CD4-positive, alpha-beta T cell treated with Interferon alpha-2 for 1 hour (primary cell): ENCODE data around the gene SH2B3.
"Not testable (repeated sequence)": the region's sequence is repeated elsewhere in the genome, so short reads cannot be mapped to it uniquely, and the experiment has no call there.

Source experiments
- DNase-seq, 2 donors: peaks; one replicate each; pipeline ENCODE4 v3.0.0-alpha.2; 2020 to 2022

Gene SH2B3

DNA sequence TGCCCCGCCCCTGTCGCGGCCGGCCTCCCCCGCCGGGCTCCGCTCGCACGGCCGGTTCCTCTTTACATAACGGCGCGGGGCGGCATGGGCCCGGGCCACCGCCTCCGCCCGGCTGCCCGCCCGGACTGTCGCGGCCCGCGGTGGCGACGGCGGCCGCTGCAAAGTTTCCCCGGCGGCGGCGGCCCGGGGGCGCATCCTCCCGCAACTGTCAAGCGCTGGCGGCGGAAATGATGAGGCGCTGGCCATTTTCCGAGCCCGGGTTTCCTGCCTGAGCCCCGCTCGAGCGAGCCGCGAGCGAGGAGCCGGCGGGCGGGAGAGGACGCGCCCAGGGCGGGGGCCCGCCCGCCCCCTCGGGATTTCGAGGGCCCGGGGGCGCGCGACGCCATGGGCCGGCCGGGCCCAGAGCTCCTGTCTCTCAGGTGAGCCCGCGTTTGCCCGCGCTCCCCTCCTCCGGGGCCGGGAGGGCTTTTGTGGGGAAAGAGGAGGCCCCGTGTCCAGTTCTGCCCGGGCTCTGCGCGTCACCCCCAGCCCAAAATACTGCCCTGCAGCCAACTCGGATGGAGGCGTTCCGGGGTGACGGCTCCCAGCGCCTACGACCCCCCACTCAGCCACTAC lies at the start of gene SH2B3:
Gene SH2B3 (plus strand): TSS at position 65 of the 615 bp plus-strand sequence. CDS start 12,223 bp downstream, outside the sequence.
- DNase-seq, result no peak

DNA sequence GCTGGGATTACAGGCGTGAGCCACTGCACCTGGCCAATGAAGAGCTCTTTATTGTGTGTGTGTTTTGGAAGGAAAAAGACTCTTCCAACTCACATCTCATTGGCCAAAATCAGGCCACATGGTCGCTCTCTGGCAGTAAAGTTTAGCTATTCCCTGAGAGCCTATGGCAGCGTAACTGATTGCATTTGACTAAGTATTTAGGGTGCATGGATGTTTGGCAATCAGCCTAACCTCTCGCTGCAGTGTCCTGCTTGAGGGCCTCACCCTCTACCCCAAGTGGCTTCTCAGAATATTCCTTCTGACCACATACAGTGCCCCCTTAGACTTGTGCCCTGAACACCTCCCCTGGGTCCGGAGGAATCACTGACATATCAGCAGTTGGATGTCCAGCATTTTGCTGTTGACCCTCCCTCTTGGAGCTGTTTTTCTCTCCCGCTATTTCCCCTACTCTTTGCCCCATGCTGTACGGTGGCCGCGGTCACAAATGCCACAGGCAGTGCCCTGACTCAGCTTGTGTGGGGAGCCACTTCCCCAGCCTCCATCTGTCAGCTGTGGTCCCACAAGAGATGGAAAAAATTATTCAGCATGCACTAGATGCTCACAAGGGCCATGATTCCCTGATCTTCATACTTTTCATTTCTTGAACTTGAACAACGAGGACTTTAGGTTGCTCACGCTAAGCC lies 46.4 kb upstream of the SH2B3 start:
- DNase-seq, result no peak

GRCh38 chr12:111359914-111360276 lies 45.8 kb upstream of the SH2B3 start:
- no peak for DNase-seq

DNA sequence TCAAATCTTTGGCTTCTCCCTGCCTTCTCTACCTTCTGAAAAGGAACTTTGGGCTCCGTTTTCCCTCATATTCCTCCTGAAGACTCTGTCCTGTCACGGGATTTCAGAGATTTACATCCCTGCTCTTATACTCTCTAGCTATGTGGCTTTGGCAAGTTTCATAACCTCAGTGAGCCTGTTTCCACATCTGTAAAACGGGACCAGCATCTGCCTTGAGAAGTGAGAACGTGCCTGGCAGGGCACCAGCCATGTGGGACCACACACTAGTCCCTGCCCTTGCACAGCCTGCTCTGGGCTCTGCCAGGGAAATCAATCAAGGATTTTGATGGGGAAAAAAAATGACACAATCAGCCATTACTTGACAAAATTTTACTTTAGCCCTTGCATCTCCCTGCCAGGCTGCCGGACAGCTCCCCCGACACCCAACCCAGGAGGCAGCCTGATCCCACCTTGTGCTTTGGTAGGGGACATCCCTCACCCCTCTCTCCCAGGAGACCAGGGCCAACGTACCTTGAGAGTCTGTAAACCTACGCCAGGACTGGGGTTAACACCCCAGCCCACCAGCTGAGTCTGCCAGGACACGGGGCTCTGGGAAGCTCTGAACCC lies 45.3 kb upstream of the SH2B3 start:
- DNase-seq, result no peak

GRCh38 chr12:111361073-111361716 lies 44.5 kb upstream of the SH2B3 start:
- no peak for DNase-seq

- no peak for DNase-seq
These were observed 43.8 kb upstream of the SH2B3 start for GRCh38 chr12:111361717-111362576.

DNA sequence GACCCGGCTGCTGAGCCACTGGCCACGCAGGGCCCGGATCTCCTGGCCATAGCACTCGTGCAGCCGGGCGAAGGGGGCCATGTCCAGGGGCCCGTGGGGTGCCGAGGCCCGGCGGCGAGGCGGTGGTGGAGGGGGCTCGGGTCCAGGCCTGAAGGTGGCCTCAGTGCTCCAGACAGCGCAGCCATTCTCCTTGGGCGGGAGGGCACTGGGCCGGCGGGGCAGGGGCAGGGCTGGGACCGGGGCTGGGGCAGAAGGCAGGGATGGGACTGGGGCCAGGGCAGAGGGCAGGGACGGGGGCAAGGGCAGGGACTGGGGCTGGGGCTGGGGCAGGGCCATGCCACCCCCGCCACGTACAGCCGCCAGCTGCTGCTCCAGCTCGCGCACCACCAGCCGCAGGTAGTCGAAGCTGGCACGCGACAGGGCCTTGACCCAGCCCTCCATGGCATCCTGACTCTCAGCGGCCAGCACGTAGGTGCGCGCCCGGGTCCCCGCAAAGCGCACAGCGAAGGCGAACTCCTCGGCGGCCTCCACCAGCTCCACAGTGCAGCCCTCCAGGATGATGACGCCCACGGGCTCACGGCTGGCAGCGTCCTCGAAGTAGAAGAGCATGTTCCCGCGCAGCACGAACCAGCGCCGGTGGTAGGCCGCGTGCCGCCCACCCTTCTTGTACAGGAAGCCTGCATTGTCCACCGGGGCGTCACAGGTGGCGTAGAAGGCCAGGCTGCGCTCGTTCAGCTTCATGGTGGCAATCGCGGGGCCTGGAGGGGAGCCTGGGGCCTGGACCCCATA lies 42.8 kb upstream of the SH2B3 start:
- no peak for DNase-seq

GRCh38 chr12:111363578-111363977 lies 42.1 kb upstream of the SH2B3 start:
- no peak for DNase-seq

DNA sequence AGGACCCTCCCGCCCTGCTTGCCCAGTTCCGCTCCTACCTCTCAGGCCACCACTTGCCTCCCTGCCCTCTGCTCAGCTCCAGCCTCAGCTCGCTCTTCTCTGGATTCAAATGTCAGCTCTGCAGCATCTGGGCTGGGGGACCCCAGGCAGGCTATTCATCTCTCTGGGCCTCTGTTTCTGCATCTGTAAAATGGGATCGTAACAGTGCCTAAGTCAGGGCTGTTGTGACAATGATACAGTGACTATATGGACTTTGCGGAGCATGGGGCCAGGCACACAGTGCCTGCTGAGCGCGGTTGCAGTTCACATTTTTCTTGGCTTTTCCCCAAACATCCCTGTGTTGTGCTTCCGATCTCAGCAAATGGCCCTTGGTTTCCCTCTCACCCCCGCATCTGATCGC lies 39.6 kb upstream of the SH2B3 start:
- no peak for DNase-seq

DNA sequence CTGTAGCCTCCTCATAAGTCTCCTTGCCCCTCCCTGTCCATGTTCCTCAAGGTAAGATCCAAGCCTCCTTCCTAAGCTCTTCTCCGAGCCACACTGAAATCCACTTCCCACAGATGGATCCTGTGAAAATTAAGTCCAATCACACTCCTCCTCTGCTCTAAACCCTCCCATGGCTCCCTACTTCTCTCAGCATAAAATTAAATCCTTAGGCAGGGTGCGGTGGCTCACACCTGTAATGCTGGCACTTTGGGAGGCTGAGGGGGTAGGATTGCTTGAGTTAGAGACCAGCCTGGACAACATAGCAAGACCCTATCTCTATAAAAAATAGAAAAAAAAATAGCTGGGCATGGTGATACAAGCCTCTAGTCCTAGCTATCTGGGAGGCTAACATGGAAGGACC lies 39.1 kb upstream of the SH2B3 start:
- no peak for DNase-seq

DNA sequence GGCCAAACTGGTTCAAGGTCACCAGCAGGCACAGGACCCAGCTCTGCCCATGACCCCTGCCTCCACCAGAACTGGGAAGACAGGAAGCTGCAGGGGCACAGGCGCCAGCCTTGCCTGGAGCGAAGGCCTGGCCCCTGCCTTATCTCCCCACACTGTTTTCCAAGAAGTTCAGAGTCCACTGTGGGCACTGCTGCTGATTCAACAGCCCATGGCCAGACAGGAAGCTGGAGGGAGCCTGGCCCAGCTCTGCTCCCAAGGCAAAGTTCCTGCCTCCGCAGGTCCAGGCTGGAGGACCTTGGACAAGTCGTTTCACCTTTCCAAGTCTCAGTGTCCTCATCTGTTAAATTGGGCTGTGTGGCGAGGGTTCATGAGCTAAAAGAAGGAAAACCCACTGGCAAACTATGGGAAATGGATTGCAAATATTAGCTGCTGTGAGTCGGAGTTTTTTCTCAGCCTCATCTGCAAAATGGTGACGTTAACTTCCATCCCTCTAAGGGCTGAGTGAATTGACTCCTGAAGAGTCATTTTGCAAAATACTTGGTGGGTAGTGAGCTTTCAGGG lies 38.0 kb upstream of the SH2B3 start:
- no peak for DNase-seq

GRCh38 chr12:111368291-111368787 lies 37.4 kb upstream of the SH2B3 start:
- DNase-seq, result peak in 1 of 2 donors; percentile 3

DNA sequence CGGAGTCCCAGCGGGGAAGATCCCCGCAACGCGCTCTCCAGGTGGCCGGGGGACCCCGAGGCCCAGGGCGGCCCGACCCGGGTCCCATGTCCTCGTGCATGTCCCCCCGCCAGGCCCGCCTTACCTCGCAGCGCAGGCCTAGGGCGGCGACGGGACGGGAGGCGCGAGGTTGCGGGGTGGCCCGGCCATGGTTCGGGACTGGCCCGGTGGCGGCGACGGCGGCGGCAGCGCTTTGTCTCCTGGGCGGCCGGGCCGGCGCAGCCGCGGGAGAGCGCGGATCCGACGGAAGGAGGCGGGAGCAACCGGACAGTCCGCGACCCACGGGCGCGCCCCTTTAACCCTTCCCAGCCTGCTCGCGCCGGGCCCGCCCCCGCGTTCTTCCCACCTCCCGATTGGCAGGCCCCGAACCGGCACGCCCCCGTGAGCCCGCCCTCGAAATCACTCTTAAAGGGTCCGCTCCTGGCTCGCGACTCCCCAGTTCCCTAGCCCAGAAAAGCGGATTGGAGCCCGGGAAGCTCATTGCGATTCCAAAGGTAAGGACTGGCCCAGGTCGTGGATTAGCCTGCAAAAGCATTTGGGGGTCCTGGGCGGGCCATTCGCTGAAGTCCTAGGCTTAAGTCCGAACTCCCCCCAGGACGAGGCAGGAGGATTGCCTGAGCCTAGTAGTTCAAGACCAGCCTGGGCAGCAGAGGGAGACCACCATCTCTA lies 36.8 kb upstream of the SH2B3 start, which contains the start of gene PHETA1:
Gene PHETA1 (minus strand): TSS at position 308 of the 708 bp plus-strand sequence. CDS start 5,668 bp downstream, outside the sequence.
- DNase-seq, result peak; percentile 73 to 80

DNA sequence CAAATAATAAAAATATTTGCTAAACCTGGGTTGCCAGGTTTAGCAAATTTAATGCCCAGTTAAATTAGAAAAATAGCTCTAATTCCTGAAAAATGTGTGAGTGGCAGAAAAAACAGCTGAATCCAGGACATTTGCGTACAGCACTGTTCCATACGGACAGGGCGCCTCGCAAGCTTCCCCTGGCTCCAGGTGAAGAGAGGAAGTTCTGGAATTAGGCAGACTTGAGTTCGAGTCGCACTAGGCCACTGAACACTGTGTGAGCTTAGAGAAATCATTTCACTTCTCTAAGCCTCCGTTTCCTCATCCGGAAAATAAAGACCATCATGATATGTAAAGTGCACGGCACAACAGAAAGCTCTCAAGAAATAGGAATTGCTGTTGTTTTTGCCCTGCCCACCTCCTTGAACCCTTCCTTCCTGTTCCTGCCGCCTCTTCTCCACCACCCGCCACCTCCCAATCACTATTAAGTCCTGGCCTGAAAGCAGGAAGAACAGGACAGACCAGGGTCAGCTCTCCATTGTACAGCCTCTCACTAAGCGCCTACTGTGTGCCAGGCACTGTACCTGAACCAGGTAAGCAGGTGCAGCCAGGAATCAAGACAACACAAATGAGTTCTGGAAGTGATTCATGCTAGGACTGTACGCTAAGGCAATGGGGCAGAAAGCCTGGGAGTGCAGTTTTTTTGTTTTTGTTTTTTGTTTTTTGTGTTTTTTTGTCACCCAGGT lies 36.1 kb upstream of the SH2B3 start:
- DNase-seq, result no peak

GRCh38 chr12:111373231-111373630 lies 32.5 kb upstream of the SH2B3 start:
- DNase-seq, result not testable (repeated sequence)

DNA sequence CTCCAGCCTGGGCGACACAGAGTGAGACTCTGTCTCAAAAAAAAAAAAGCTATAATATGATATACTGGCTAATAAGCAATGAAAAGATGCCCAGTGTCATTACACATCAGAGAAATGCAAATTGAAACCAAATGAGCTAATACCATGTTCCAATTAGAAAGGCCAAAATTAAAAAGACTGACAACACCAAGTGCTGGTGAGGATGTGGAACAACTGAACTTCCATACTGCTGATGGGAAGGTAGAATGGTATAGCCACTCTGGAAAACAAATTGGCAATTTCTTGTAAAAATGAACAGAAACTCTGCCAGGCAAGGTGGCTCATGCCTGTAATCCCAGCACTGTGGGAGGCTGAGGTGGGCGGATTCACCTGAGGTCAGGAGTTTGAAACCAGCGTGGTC lies 28.3 kb upstream of the SH2B3 start:
- no peak for DNase-seq

- DNase-seq, result no peak
These were observed 25.7 kb upstream of the SH2B3 start for GRCh38 chr12:111379942-111380554.

DNA sequence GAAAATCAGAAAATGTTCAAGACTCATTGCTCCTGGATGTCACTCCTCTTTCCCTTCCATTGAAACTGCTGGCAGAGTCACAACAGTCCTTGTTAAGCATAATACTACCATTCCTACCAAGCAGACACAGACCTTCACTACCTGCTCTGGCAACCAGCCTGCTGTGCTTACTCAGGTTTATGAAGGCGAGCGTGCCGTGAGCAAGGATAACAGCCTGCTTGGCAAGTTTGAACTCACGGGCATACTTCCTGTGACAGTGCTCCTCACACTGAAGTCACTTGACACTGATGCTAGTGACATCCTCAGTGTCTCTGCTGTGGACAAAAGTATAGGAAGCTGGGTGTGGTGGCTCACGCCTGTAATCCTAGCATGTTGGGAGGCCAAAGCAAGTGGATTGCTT lies 21.1 kb upstream of the SH2B3 start:
- DNase-seq, result no peak

- no peak for DNase-seq
These were observed 18.8 kb upstream of the SH2B3 start for GRCh38 chr12:111386885-111387284.
